Measurements from ENCODE around the gene CDK5RAP3. TPM values are rescaled to one million over a fixed set of nuclear protein-coding genes. Genes with fewer than 3 reads are reported as not detected.

The CDK5RAP3 gene
- total and polyA plus RNA-seq, 7 experiments from 2014 or later = 72.4 to 349 (median 259) TPM

DNA sequence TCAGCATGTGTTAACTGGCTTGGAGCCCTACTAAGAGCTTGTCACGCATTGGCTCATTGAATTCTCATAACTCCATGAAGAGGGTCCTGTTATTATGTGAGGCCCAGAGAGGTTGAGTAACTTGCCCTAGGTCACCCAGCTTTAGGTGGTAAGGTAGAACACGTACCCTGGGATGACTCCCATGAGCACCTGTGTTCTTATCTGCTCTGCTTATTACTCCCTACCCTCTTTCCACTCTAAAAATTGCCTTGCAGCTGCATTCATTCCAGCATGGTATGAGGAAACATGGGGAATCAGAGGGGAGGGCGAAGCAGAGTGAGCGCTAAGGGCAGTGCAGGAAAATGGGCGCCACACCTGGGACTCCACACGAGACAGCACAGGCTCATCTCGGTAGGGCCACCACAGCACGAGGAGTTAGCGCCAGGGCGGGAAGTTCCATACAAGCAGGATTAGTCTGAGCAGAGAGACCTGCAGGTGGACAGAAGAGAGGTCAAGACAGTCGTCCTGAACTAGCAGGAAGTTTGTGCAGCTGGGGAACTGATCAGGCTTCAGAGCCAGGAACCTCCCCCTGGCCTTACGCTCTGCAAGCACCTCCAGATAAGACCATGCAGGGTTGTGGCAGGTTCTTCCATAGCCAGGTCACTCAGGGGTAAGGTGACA lies 56.5 kb downstream of the CDK5RAP3 start:
- no peak for DNase-seq
- Mint-ChIP-seq H3K27ac (no peak overlapping the region), H3K27me3 (peaks cover 24 to 48% (median 38%) of the 10 kb centered on the region in 5 donors), H3K4me1 (peaks cover 23 to 37% (median 32%) of the 10 kb centered on the region in 7 donors), H3K4me3 (peak overlapping the region in 1 of 10 donors; percentile 9), H3K9me3 (peaks cover 0 to 2% (median 0%) of the 10 kb centered on the region in 11 donors), H3K36me3 (no peaks in the 10 kb centered on the region)
- Histone ChIP-seq H3K4me3 (ENCODE audit: low read length) (no peak overlapping the region), H3K9me3 (ENCODE audit: control insufficient read depth in 2 of 3, low read length in 3 of 3) (no peaks in the 10 kb centered on the region), H3K27ac (ENCODE audit: low read depth, low read length) (no peak overlapping the region), H3K36me3 (ENCODE audit: control insufficient read depth in 2 of 3, insufficient read depth in 3 of 3, low read length in 3 of 3) (no peaks in the 10 kb centered on the region), H3K27me3 (ENCODE audit: control insufficient read depth in 2 of 2, insufficient read depth in 2 of 2, low read length in 2 of 2) (peaks cover 0 to 11% of the 10 kb centered on the region in 2 donors), H3K4me1 (ENCODE audit: control insufficient read depth in 2 of 2, insufficient read depth in 2 of 2, low read length in 2 of 2) (peaks cover 9 to 26% of the 10 kb centered on the region in 2 donors)
- intact Hi-C loops (cut with micrococcal nuclease) = loop anchor here (5.0 to 10.0 kb wide), 5 partner anchors 307 to 1007 kb away; no protein-coding TSS in a partner anchor
- CTCF ChIA-PET = interaction anchor here (0.6 to 4.6 kb wide), 12 partner anchors 9 to 566 kb away, joined by 3 to 66 read pairs (median 6); partner anchors contain the start of genes HOXB5 and NFE2L1
- POLR2A ChIA-PET = interaction anchor here (0.7 to 2.8 kb wide), 6 partner anchors 10 to 63 kb away, joined by 3 to 14 read pairs (median 3); partner anchors contain the start of gene COPZ2
- ATAC-seq = no peak

DNA sequence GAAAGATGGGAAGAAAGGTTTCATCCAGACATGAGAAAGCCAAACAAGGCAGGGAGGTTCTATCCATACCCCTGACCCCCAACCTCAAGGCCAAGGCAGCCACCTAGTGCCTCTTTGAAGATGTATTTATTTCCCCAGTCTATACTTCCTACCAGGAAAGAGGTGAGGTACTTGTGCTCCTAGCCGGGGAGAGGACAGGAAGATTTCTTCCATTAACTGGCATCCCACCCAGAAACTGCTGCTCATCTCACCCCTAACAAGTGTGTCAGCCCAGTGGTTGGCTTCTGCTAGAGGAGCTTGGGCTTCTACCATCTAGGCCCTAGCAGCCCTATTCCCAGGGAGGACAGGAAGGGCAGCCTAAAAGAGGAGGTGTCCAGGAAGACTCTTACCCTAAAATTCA lies 57.8 kb downstream of the CDK5RAP3 start:
- peaks cover 0 to 2% (median 0%) of the 10 kb centered on the region in 11 donors for H3K9me3 Mint-ChIP-seq
- no peak overlapping the region for H3K27ac Mint-ChIP-seq
- H3K27ac ChIP-seq (ENCODE audit: low read depth, low read length) = no peak overlapping the region
- H3K27me3 ChIP-seq (ENCODE audit: control insufficient read depth in 2 of 2, insufficient read depth in 2 of 2, low read length in 2 of 2) = peaks cover 0 to 8% of the 10 kb centered on the region in 2 donors
- intact Hi-C loops (cut with micrococcal nuclease) = loop anchor here (5.0 to 10.0 kb wide), 5 partner anchors 306 to 1006 kb away; no protein-coding TSS in a partner anchor
- CTCF ChIA-PET = interaction anchor here (1.6 to 4.6 kb wide), 2 partner anchors 46 to 52 kb away, joined by 5 to 66 read pairs; no protein-coding TSS in a partner anchor
- no peak for DNase-seq
- H3K36me3 Mint-ChIP-seq = no peaks in the 10 kb centered on the region
- H3K36me3 ChIP-seq (ENCODE audit: control insufficient read depth in 2 of 3, insufficient read depth in 3 of 3, low read length in 3 of 3) = no peaks in the 10 kb centered on the region
- no peak for ATAC-seq
- H3K27me3 Mint-ChIP-seq = peaks cover 27 to 43% (median 40%) of the 10 kb centered on the region in 5 donors
- H3K4me3 Mint-ChIP-seq = no peak overlapping the region
- POLR2A ChIA-PET = interaction anchor here (1.4 kb wide), 2 partner anchors 17 to 27 kb away, joined by 3 read pairs; no protein-coding TSS in a partner anchor
- peaks cover 20 to 29% (median 24%) of the 10 kb centered on the region in 7 donors for H3K4me1 Mint-ChIP-seq
- H3K4me1 ChIP-seq (ENCODE audit: control insufficient read depth in 2 of 2, insufficient read depth in 2 of 2, low read length in 2 of 2) = peaks cover 5 to 21% of the 10 kb centered on the region in 2 donors
- no peaks in the 10 kb centered on the region for H3K9me3 ChIP-seq (ENCODE audit: control insufficient read depth in 2 of 3, low read length in 3 of 3)
- no peak overlapping the region for H3K4me3 ChIP-seq (ENCODE audit: low read length)

DNA sequence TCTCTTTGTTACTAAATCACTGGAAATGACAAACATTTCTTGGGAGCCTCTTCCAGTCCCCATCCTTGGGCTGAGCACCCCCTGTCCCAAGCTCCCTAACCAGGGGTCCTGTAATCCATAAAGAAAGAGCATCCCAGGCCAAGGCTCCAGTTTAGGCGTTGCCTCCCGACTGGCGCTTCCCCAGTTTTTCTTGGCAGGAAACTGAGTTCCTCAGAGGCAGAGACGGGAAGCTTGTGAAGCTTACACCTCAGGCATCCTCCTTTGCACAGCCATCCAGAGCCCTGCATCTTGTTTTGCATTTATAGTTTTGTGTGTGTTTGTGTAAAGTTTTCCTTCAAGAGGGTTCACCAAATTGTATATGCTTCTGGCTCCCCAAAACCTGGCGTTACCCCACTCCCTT lies 59.6 kb downstream of the CDK5RAP3 start:
- Mint-ChIP-seq H3K9me3 (peaks cover 0 to 2% (median 0%) of the 10 kb centered on the region in 11 donors), H3K36me3 (no peaks in the 10 kb centered on the region), H3K4me3 (no peak overlapping the region), H3K27me3 (peaks cover 23 to 46% (median 29%) of the 10 kb centered on the region in 5 donors), H3K4me1 (peaks cover 6 to 15% (median 12%) of the 10 kb centered on the region in 7 donors), H3K27ac (peak overlapping the region in 2 of 9 donors; percentile 14 to 31)
- intact Hi-C loops (cut with micrococcal nuclease) = no loop called here
- ATAC-seq = no peak
- no peak for DNase-seq
- H3K4me3 ChIP-seq (ENCODE audit: low read length) = no peak overlapping the region
- no peak overlapping the region for H3K27ac ChIP-seq (ENCODE audit: low read depth, low read length)
- POLR2A ChIA-PET = interaction anchor here (0.6 kb wide), 1 partner anchor 17 kb away, joined by 4 read pairs; no protein-coding TSS in a partner anchor
- no peaks in the 10 kb centered on the region for H3K9me3 ChIP-seq (ENCODE audit: control insufficient read depth in 2 of 3, low read length in 3 of 3)
- no peaks in the 10 kb centered on the region for H3K36me3 ChIP-seq (ENCODE audit: control insufficient read depth in 2 of 3, insufficient read depth in 3 of 3, low read length in 3 of 3)
- H3K27me3 ChIP-seq (ENCODE audit: control insufficient read depth in 2 of 2, insufficient read depth in 2 of 2, low read length in 2 of 2) = no peaks in the 10 kb centered on the region
- CTCF ChIA-PET = interaction anchor here (0.5 to 1.3 kb wide), 6 partner anchors 17 to 646 kb away, joined by 3 to 5 read pairs (median 4); no protein-coding TSS in a partner anchor
- peaks cover 0 to 12% of the 10 kb centered on the region in 2 donors for H3K4me1 ChIP-seq (ENCODE audit: control insufficient read depth in 2 of 2, insufficient read depth in 2 of 2, low read length in 2 of 2)

Other genes starting within 250 kb of the CDK5RAP3 start
- gene TBX21, start 237.9 kb upstream of the CDK5RAP3 start, total RNA-seq = 10 to 100 TPM in 2 of 5 experiments, 1 to 10 TPM in 3; 1.3 to 38.6 (median 4.5) TPM
- under 1 TPM; 0.13 to 0.43 TPM for gene TBX21, start 237.9 kb upstream of the CDK5RAP3 start, polyA plus RNA-seq
- gene OSBPL7, start 149.3 kb upstream of the CDK5RAP3 start, total RNA-seq = 10 to 100 TPM; 36.6 to 46.1 (median 41.4) TPM
- gene OSBPL7, start 149.3 kb upstream of the CDK5RAP3 start, polyA plus RNA-seq = 1 to 10 TPM; 4.0 to 6.3 TPM
- 10 to 100 TPM; 33.6 to 51.2 (median 35.7) TPM for gene MRPL10, start 139.6 kb upstream of the CDK5RAP3 start, total RNA-seq
- gene MRPL10, start 139.6 kb upstream of the CDK5RAP3 start, polyA plus RNA-seq = 10 to 100 TPM; 36.5 to 44.0 TPM
- gene LRRC46, start 139.4 kb upstream of the CDK5RAP3 start, total RNA-seq = 1 to 10 TPM in 2 of 5 experiments, under 1 TPM in 3; 0.20 to 1.7 (median 0.66) TPM
- gene LRRC46, start 139.4 kb upstream of the CDK5RAP3 start, polyA plus RNA-seq = 1 to 10 TPM; 1.2 to 1.8 TPM
- gene SCRN2, start 129.8 kb upstream of the CDK5RAP3 start, total RNA-seq = 10 to 100 TPM; 33.4 to 55.9 (median 41.4) TPM
- gene SCRN2, start 129.8 kb upstream of the CDK5RAP3 start, polyA plus RNA-seq = 10 to 100 TPM; 27.5 to 34.8 TPM
- gene SP6, start 120.0 kb upstream of the CDK5RAP3 start, total RNA-seq = under 1 TPM in 3 of 5 experiments, not detected in 2; 0.16 to 0.29 (median 0.22) TPM
- under 1 TPM in 1 of 2 donors, not detected in 1; 0.05 TPM for gene SP6, start 120.0 kb upstream of the CDK5RAP3 start, polyA plus RNA-seq
- 10 to 100 TPM; 25.2 to 36.5 (median 30.8) TPM for gene SP2, start 74.9 kb upstream of the CDK5RAP3 start, total RNA-seq
- 10 to 100 TPM in 1 of 2 donors, 1 to 10 TPM in 1; 7.9 to 15.6 TPM for gene SP2, start 74.9 kb upstream of the CDK5RAP3 start, polyA plus RNA-seq
- gene PNPO, start 29.5 kb upstream of the CDK5RAP3 start, total RNA-seq = 10 to 100 TPM; 12.0 to 35.7 (median 14.1) TPM
- 10 to 100 TPM; 16.2 to 25.1 TPM for gene PNPO, start 29.5 kb upstream of the CDK5RAP3 start, polyA plus RNA-seq
- not detected for gene PRR15L, start 13.2 kb upstream of the CDK5RAP3 start, total RNA-seq
- gene PRR15L, start 13.2 kb upstream of the CDK5RAP3 start, polyA plus RNA-seq = under 1 TPM in 1 of 2 donors, not detected in 1; 0.32 TPM
- gene COPZ2, start 66.7 kb downstream of the CDK5RAP3 start, total RNA-seq = 1 to 10 TPM in 4 of 5 experiments, under 1 TPM in 1; 0.81 to 5.5 (median 1.9) TPM
- under 1 TPM; 0.75 to 0.99 TPM for gene COPZ2, start 66.7 kb downstream of the CDK5RAP3 start, polyA plus RNA-seq
- 10 to 100 TPM; 34.7 to 65.2 (median 49.2) TPM for gene NFE2L1, start 77.2 kb downstream of the CDK5RAP3 start, total RNA-seq
- 10 to 100 TPM in 1 of 2 donors, 1 to 10 TPM in 1; 8.7 to 15.8 TPM for gene NFE2L1, start 77.2 kb downstream of the CDK5RAP3 start, polyA plus RNA-seq
- 10 to 100 TPM; 16.4 to 56.7 (median 33.5) TPM for gene CBX1, start 130.4 kb downstream of the CDK5RAP3 start, total RNA-seq
- 10 to 100 TPM; 22.8 to 26.1 TPM for gene CBX1, start 130.4 kb downstream of the CDK5RAP3 start, polyA plus RNA-seq
- 10 to 100 TPM; 12.3 to 35.1 (median 16.7) TPM for gene SNX11, start 136.7 kb downstream of the CDK5RAP3 start, total RNA-seq
- gene SNX11, start 136.7 kb downstream of the CDK5RAP3 start, polyA plus RNA-seq = 10 to 100 TPM; 16.8 to 21.1 TPM